ENCODE data around the gene MYO7A. TPM values are rescaled to one million over a fixed set of nuclear protein-coding genes. Genes with fewer than 3 reads are reported as not detected.

MYO7A gene
- total and polyA plus RNA-seq, 2 donors (not counting 3 experiments of a cell fraction or from before 2014, with no cell fraction given): 1.3 to 3.6 TPM

- Histone ChIP-seq H3K27ac (ENCODE audit: insufficient read depth, low read depth, low read length) (no peak overlapping the region), H3K4me3 (replicated peaks in 1 of 3; ENCODE audit: insufficient read depth in 1 of 3, low read depth in 1 of 3, low read length in 3 of 3) (no peak overlapping the region), H3K79me2 (ENCODE audit: control insufficient read depth, insufficient read depth, low read length) (no peaks in the 10 kb centered on the region), H3K9ac (replicated peaks; ENCODE audit: extremely low read depth, insufficient read depth, low read length) (no peak overlapping the region), H4K20me1 (replicated peaks; ENCODE audit: control insufficient read depth, extremely low read depth, insufficient read depth, low read length) (no peaks in the 10 kb centered on the region), H2AFZ (ENCODE audit: low read depth, low read length) (no peak overlapping the region), H3K27me3 (ENCODE audit: control insufficient read depth in 2 of 2, insufficient read depth in 2 of 2, low read length in 2 of 2) (no peaks in the 10 kb centered on the region), H3K4me1 (ENCODE audit: control insufficient read depth, extremely low read depth, insufficient read depth, low read length) (peaks cover 5% of the 10 kb centered on the region), H3K9me1 (replicated peaks; ENCODE audit: control insufficient read depth, extremely low read depth, insufficient read depth, low read length) (no peaks in the 10 kb centered on the region), H3K4me2 (ENCODE audit: insufficient read depth, low read length) (no peak overlapping the region), H3K9me3 (replicated peaks; ENCODE audit: control insufficient read depth, insufficient read depth, low read length) (no peaks in the 10 kb centered on the region), H3K36me3 (ENCODE audit: control insufficient read depth in 2 of 2, extremely low read depth in 1 of 2, insufficient read depth in 2 of 2, low read length in 2 of 2) (peaks cover 0 to 7% of the 10 kb centered on the region in 2 experiments)
- POLR2A ChIA-PET: no interaction called here
- TF ChIP-seq EZH2 (IDR thresholded peaks at IDR 0.05; ENCODE audit: borderline replicate concordance, low read depth, low read length, severe bottlenecking) (no peak), MYC (IDR thresholded peaks at IDR 0.05; ENCODE audit: low read depth, low read length) (no peak), POLR2A (IDR thresholded peaks at IDR 0.05; ENCODE audit: low read depth, low read length) (no peak)
- CTCF ChIA-PET: interaction anchor here (1.0 to 2.6 kb wide), 4 partner anchors 15 to 75 kb away, joined by 3 to 11 read pairs (median 4); no protein-coding TSS in a partner anchor
- DNase-seq (ENCODE audit: low read depth, low spot score) (no peak), FAIRE-seq (no peak)
- no TSS peak for BruUV-seq (replicated peaks)
- intact Hi-C loops (cut with micrococcal nuclease): no loop called here
- dilution Hi-C loops (cut with MboI; ENCODE audit: extremely low pct_ligation_motif_present, low sequenced_read_pairs): no loop called here
Observed at GRCh38 chr11:77122576-77123212, 5.4 kb upstream of the MYO7A start.

GRCh38 chr11:77123591-77123990, 4.5 kb upstream of the MYO7A start:
- FAIRE-seq (no peak), DNase-seq (ENCODE audit: low read depth, low spot score) (no peak)
- Histone ChIP-seq H3K79me2 (ENCODE audit: control insufficient read depth, insufficient read depth, low read length) (no peaks in the 10 kb centered on the region), H3K36me3 (ENCODE audit: control insufficient read depth in 2 of 2, extremely low read depth in 1 of 2, insufficient read depth in 2 of 2, low read length in 2 of 2) (peaks cover 0 to 7% of the 10 kb centered on the region in 2 experiments), H3K9ac (replicated peaks; ENCODE audit: extremely low read depth, insufficient read depth, low read length) (no peak overlapping the region), H3K27me3 (ENCODE audit: control insufficient read depth in 2 of 2, insufficient read depth in 2 of 2, low read length in 2 of 2) (no peaks in the 10 kb centered on the region), H3K4me2 (ENCODE audit: insufficient read depth, low read length) (no peak overlapping the region), H3K4me3 (replicated peaks in 1 of 3; ENCODE audit: insufficient read depth in 1 of 3, low read depth in 1 of 3, low read length in 3 of 3) (no peak overlapping the region), H3K9me3 (replicated peaks; ENCODE audit: control insufficient read depth, insufficient read depth, low read length) (no peaks in the 10 kb centered on the region), H3K27ac (ENCODE audit: insufficient read depth, low read depth, low read length) (no peak overlapping the region), H3K9me1 (replicated peaks; ENCODE audit: control insufficient read depth, extremely low read depth, insufficient read depth, low read length) (no peaks in the 10 kb centered on the region), H4K20me1 (replicated peaks; ENCODE audit: control insufficient read depth, extremely low read depth, insufficient read depth, low read length) (no peaks in the 10 kb centered on the region), H3K4me1 (ENCODE audit: control insufficient read depth, extremely low read depth, insufficient read depth, low read length) (peaks cover 10% of the 10 kb centered on the region), H2AFZ (ENCODE audit: low read depth, low read length) (no peak overlapping the region)
- dilution Hi-C loops (cut with MboI; ENCODE audit: extremely low pct_ligation_motif_present, low sequenced_read_pairs) (no loop called here), intact Hi-C loops (cut with micrococcal nuclease) (no loop called here)
- no TSS peak for BruUV-seq (replicated peaks)
- POLR2A ChIA-PET: no interaction called here
- CTCF ChIA-PET: interaction anchor here (1.1 to 1.4 kb wide), 2 partner anchors 9 to 76 kb away, joined by 3 to 5 read pairs; no protein-coding TSS in a partner anchor
- no peak for TF ChIP-seq FOS (IDR thresholded peaks at IDR 0.05; ENCODE audit: borderline replicate concordance, insufficient read depth, low read length)
- no peak for TF ChIP-seq JUN (IDR thresholded peaks at IDR 0.05; ENCODE audit: borderline replicate concordance, insufficient read depth, insufficient read length, low read depth)
- TF ChIP-seq EZH2 (IDR thresholded peaks at IDR 0.05; ENCODE audit: borderline replicate concordance, low read depth, low read length, severe bottlenecking): no peak
- TF ChIP-seq POLR2A (IDR thresholded peaks at IDR 0.05; ENCODE audit: low read depth, low read length): no peak
- TF ChIP-seq GATA2 (IDR thresholded peaks at IDR 0.05; ENCODE audit: insufficient read depth, insufficient read length, low read depth, low read length): no peak

Measured in endothelial cell of umbilical vein (primary cell).